Measurements from ENCODE around the gene EPYC. TPM values are rescaled to one million over a fixed set of nuclear protein-coding genes. Genes with fewer than 3 reads are reported as not detected.

The EPYC gene
- total and polyA plus RNA-seq, 2 of the 4 experiments (the other 2 are of a cell fraction), result not detected

DNA sequence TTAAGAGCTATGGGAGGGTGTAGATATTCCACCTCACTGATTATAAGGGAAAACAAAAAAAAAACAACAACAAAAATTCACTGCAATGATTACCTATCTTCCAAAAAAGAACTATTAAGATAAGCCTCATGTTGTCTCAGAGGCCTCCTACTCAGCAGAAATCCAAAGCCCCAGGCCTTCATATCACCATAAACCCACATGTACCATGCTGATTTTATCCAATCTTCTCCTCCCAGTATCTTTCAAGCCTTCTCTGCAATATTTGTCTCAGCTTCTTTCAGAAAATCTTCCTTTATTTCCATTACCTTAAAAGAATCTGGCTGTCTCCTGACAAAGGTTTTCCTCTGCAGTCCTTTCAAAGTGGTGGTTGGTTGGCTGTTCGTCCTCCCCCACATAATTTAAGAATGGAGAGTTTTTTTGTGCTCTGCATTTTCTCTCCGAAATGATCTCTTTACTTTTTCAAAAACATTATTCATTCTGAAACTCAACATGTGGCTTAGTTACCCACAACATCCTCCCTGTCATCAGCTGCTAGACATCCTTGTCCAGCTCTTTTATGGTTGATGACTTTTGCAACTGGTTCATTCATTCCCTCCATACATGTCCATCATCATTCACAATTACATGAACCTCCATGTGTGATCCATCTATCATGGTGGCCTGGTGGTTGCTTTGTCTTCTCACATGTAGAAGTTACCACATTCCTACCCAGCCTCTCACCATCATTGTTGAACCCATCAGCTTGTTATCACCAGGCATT, 2.9 kb upstream of the EPYC start:
- no peak overlapping the region for H2AK5ac ChIP-seq (ENCODE audit: low read depth, low read length)
- H2BK20ac ChIP-seq (ENCODE audit: low read depth, low read length), result no peak overlapping the region
- no peak overlapping the region for H2AFZ ChIP-seq (replicated peaks; ENCODE audit: low read length, poor library complexity)
- no peak overlapping the region for H3K18ac ChIP-seq (ENCODE audit: low read depth, low read length)
- H2BK15ac ChIP-seq (ENCODE audit: low read depth, low read length), result no peak overlapping the region
- in situ Hi-C loops (cut with MboI; ENCODE audit: low sequenced_read_pairs), result no loop called here
- H3K14ac ChIP-seq (replicated peaks; ENCODE audit: low read depth, low read length), result no peak overlapping the region
- H3K4me3 ChIP-seq (ENCODE audit: insufficient read depth, low read depth, low read length), result no peak overlapping the region
- H3K4me2 ChIP-seq (ENCODE audit: low read depth, low read length), result no peak overlapping the region
- no peaks in the 10 kb centered on the region for H3K27me3 ChIP-seq (ENCODE audit: control insufficient read depth, insufficient read depth, low read length)
- H2BK120ac ChIP-seq (ENCODE audit: low read depth, low read length), result no peak overlapping the region
- POLR2A ChIA-PET (ENCODE audit: unreplicated experiment), result no interaction called here
- no peaks in the 10 kb centered on the region for H4K20me1 ChIP-seq (ENCODE audit: insufficient read depth, low read length)
- no peak overlapping the region for H3K4ac ChIP-seq (ENCODE audit: low read depth, low read length)
- no peaks in the 10 kb centered on the region for H3K36me3 ChIP-seq (ENCODE audit: control insufficient read depth, insufficient read depth, low read length)
- H3K27ac ChIP-seq (ENCODE audit: insufficient read depth, low read length), result no peak overlapping the region
- no peaks in the 10 kb centered on the region for H3K4me1 ChIP-seq (ENCODE audit: control insufficient read depth, insufficient read depth, low read length)
- no peak overlapping the region for H2AK9ac ChIP-seq (replicated peaks; ENCODE audit: low read depth, low read length, poor library complexity)
- dilution Hi-C loops (cut with HindIII; ENCODE audit: low sequenced_read_pairs, unreplicated experiment), result no loop called here
- no CpG with 5 or more reads among the region's 2 CpGs for WGBS, 2 experiments (ENCODE audit: extremely low coverage in 2 of 2, insufficient read length in 1 of 2)
- no peak overlapping the region for H3K23ac ChIP-seq (ENCODE audit: low read depth, low read length)
- no peak overlapping the region for H4K91ac ChIP-seq (ENCODE audit: insufficient read depth, low read depth, low read length)
- no peak for DNase-seq
- H3K9ac ChIP-seq (ENCODE audit: low read depth, low read length), result no peak overlapping the region
- H3K56ac ChIP-seq (ENCODE audit: extremely low read depth, insufficient read depth, low read length), result no peak overlapping the region
- intact Hi-C loops (cut with micrococcal nuclease), result loop anchor here (5.0 kb wide), 1 partner anchor 50 kb away; the partner anchor contains the start of gene KERA
- H3K79me1 ChIP-seq (ENCODE audit: low read depth in 1 of 2, low read length in 2 of 2), result no peaks in the 10 kb centered on the region
- H3K9me1 ChIP-seq (ENCODE audit: insufficient read depth, low read length), result no peaks in the 10 kb centered on the region
- H2BK5ac ChIP-seq (ENCODE audit: low read depth, low read length, poor library complexity, severe bottlenecking), result no peak overlapping the region
- H3K9me3 ChIP-seq (ENCODE audit: control insufficient read depth, insufficient read depth, low read length), result no peaks in the 10 kb centered on the region
- no peak overlapping the region for H4K5ac ChIP-seq (ENCODE audit: low read depth, low read length)
- CTCF ChIA-PET, result no interaction called here
- ATAC-seq (ENCODE audit: low read depth), result no peak
- no TSS peak for BruUV-seq (replicated peaks)
- H4K8ac ChIP-seq (ENCODE audit: low read depth in 2 of 2, low read length in 2 of 2), result no peak overlapping the region
- TF ChIP-seq, protein P1, sequence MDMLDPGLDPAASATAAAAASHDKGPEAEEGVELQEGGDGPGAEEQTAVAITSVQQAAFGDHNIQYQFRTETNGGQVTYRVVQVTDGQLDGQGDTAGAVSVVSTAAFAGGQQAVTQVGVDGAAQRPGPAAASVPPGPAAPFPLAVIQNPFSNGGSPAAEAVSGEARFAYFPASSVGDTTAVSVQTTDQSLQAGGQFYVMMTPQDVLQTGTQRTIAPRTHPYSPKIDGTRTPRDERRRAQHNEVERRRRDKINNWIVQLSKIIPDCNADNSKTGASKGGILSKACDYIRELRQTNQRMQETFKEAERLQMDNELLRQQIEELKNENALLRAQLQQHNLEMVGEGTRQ (IDR thresholded peaks at IDR 0.05; ENCODE audit: low read depth, low read length), result no peak
- TF ChIP-seq MXI1 (IDR thresholded peaks at IDR 0.05; ENCODE audit: borderline replicate concordance, low read depth, low read length), result no peak
- no peak for TF ChIP-seq CEBPB (IDR thresholded peaks at IDR 0.05; ENCODE audit: low read depth, low read length)
- TF ChIP-seq BHLHE40 (IDR thresholded peaks at IDR 0.05; ENCODE audit: low read depth, low read length), result no peak
- TF ChIP-seq FOS (IDR thresholded peaks at IDR 0.05; ENCODE audit: low read depth, low read length), result no peak
- no peak for TF ChIP-seq CHD1 (IDR thresholded peaks at IDR 0.05; ENCODE audit: low read depth, low read length)
- TF ChIP-seq, protein P2, sequence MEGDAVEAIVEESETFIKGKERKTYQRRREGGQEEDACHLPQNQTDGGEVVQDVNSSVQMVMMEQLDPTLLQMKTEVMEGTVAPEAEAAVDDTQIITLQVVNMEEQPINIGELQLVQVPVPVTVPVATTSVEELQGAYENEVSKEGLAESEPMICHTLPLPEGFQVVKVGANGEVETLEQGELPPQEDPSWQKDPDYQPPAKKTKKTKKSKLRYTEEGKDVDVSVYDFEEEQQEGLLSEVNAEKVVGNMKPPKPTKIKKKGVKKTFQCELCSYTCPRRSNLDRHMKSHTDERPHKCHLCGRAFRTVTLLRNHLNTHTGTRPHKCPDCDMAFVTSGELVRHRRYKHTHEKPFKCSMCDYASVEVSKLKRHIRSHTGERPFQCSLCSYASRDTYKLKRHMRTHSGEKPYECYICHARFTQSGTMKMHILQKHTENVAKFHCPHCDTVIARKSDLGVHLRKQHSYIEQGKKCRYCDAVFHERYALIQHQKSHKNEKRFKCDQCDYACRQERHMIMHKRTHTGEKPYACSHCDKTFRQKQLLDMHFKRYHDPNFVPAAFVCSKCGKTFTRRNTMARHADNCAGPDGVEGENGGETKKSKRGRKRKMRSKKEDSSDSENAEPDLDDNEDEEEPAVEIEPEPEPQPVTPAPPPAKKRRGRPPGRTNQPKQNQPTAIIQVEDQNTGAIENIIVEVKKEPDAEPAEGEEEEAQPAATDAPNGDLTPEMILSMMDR (conservative IDR thresholded peaks at IDR 0.05; ENCODE audit: low read depth, low read length), result no peak
- TF ChIP-seq RFX5 (IDR thresholded peaks at IDR 0.05; ENCODE audit: low read depth, low read length), result no peak
- TF ChIP-seq NFE2L2 (IDR thresholded peaks at IDR 0.05; ENCODE audit: low read depth, low read length), result no peak
- no peak for TF ChIP-seq MAFK (IDR thresholded peaks at IDR 0.05; ENCODE audit: low read depth, low read length)
- no peak for TF ChIP-seq RCOR1 (IDR thresholded peaks at IDR 0.05; ENCODE audit: insufficient replicate concordance, low read length)
- no peak for TF ChIP-seq MAZ (IDR thresholded peaks at IDR 0.05; ENCODE audit: borderline replicate concordance, low read depth, low read length)
- TF ChIP-seq RAD21 (IDR thresholded peaks at IDR 0.05; ENCODE audit: low read length), result no peak
- no peak for TF ChIP-seq POLR2A (IDR thresholded peaks at IDR 0.05; ENCODE audit: low read depth, low read length)
- TF ChIP-seq, protein P3, sequence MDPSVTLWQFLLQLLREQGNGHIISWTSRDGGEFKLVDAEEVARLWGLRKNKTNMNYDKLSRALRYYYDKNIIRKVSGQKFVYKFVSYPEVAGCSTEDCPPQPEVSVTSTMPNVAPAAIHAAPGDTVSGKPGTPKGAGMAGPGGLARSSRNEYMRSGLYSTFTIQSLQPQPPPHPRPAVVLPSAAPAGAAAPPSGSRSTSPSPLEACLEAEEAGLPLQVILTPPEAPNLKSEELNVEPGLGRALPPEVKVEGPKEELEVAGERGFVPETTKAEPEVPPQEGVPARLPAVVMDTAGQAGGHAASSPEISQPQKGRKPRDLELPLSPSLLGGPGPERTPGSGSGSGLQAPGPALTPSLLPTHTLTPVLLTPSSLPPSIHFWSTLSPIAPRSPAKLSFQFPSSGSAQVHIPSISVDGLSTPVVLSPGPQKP (IDR thresholded peaks at IDR 0.05; ENCODE audit: borderline replicate concordance, low read depth, low read length), result no peak

Data from IMR-90 (cell line).